OCI-LY1 (cell line): ENCODE results near the gene SDCCAG8.

Experiments
- H2AFZ ChIP-seq: fragments of 200-600 bp; sonication (generic), shearing (Covaris generic); 2 replicates; pipeline ENCODE4 v1.6.0; 2014; ENCODE audit warnings: antibody characterized with exemption, mild to moderate bottlenecking, low read length
- H3F3A ChIP-seq: fragments of 200-600 bp; sonication (generic), shearing (Covaris generic); 2 replicates; pipeline ENCODE4 v1.6.0; 2014; ENCODE audit warnings: mild to moderate bottlenecking, antibody characterized with exemption, low read length, moderate library complexity; ENCODE audit not compliant: insufficient read depth
- H3K27ac ChIP-seq: fragments of 200-600 bp; sonication (generic); 2 replicates; pipeline ENCODE4 v1.5.1; 2014; ENCODE audit warnings: low read length, mixed run types, mild to moderate bottlenecking, low read depth; ENCODE audit not compliant: poor library complexity, severe bottlenecking
- H3K27me3 ChIP-seq: fragments of 200-600 bp; sonication (generic); 2 replicates; pipeline ENCODE4 v1.6.0; 2014; ENCODE audit warnings: antibody characterized with exemption, mild to moderate bottlenecking, low read length, moderate library complexity; ENCODE audit not compliant: insufficient read depth
- H3K36me3 ChIP-seq: fragments of 200-600 bp; sonication (generic); 2 replicates; pipeline ENCODE4 v1.6.1; 2014; ENCODE audit warnings: mild to moderate bottlenecking, antibody characterized with exemption, low read length, moderate library complexity, mixed read lengths; ENCODE audit not compliant: insufficient read depth
- H3K4me1 ChIP-seq: fragments of 200-600 bp; sonication (generic); 2 replicates; pipeline ENCODE4 v1.5.1; 2014; ENCODE audit warnings: mild to moderate bottlenecking, low read length, moderate library complexity; ENCODE audit not compliant: insufficient read depth, severe bottlenecking
- H3K4me2 ChIP-seq: fragments of 200-600 bp; sonication (generic), shearing (Covaris generic); 2 replicates; pipeline ENCODE4 v1.6.1; 2014; ENCODE audit warnings: low read length
- H3K4me3 ChIP-seq: fragments of 200-600 bp; sonication (generic); 2 replicates; pipeline ENCODE4 v1.5.1; 2014; ENCODE audit warnings: low read length, low read depth, mild to moderate bottlenecking, mixed read lengths; ENCODE audit not compliant: poor library complexity, severe bottlenecking
- H3K79me2 ChIP-seq: fragments of 200-600 bp; shearing (Covaris generic); 2 replicates; pipeline ENCODE4 v1.6.1; 2016; ENCODE audit warnings: mixed run types, low read length, mixed read lengths; ENCODE audit not compliant: insufficient read depth
- H3K9ac ChIP-seq: fragments of 200-600 bp; sonication (generic), shearing (Covaris generic); 2 replicates; pipeline ENCODE4 v1.6.1; 2014; ENCODE audit warnings: mild to moderate bottlenecking, low read length, mixed read lengths
- H3K9me2 ChIP-seq: fragments of 200-600 bp; sonication (generic), shearing (Covaris generic); 2 replicates; pipeline ENCODE4 v1.6.1; 2014; ENCODE audit warnings: low read depth, mild to moderate bottlenecking, low read length, mixed read lengths
- H3K9me3 ChIP-seq: fragments of 200-600 bp; shearing (Covaris generic); 2 replicates; pipeline ENCODE4 v1.6.1; 2014; ENCODE audit warnings: low read length, mixed read lengths
- H4K20me1 ChIP-seq: fragments of 200-600 bp; sonication (generic), shearing (Covaris generic); 2 replicates; pipeline ENCODE4 v1.6.0; 2016; ENCODE audit warnings: mild to moderate bottlenecking, low read length; ENCODE audit not compliant: insufficient read depth
- EZH2 ChIP-seq: fragments of 200-600 bp; sonication (generic), shearing (Covaris generic); IDR thresholded peaks from 2 replicates; pipeline ENCODE4 v1.8.0; 2017; ENCODE audit warnings: borderline replicate concordance, mixed run types, mild to moderate bottlenecking, antibody characterized with exemption, low read length, moderate library complexity, mixed read lengths
- TF ChIP-seq, protein P1 (sequence below): fragments of 200-600 bp; sonication (generic), shearing (Covaris generic); IDR thresholded peaks from 2 replicates; pipeline ENCODE4 v1.5.1; 2017; ENCODE audit warnings: mild to moderate bottlenecking, antibody characterized with exemption, low read length, moderate library complexity, mixed read lengths

The SDCCAG8 gene

DNA sequence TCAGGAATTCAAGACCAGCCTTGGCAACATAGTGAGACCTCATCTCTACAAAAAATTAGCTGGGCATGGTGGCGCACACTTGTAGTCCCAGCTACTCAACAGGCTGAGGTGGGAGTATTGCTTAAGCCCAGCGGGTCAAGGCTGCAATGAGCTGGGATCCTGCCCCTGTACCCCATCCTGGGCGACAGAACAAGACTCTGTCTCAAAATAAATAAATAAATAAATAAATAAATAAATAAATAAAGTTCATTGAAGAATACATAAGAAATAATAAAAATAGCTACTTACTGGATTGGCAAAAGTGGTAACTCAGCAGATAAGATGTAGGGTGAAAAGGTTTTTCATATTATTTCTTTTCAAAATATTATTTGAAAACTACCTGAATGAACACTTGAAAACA is 6.6 kb upstream of the SDCCAG8 start:
- H3K4me3 ChIP-seq: no peak overlapping the region
- H3K4me1 ChIP-seq: peaks cover 48% of the 10 kb centered on the region
- H3K4me2 ChIP-seq: no peak overlapping the region
- no peaks in the 10 kb centered on the region for H3K36me3 ChIP-seq
- H3K27ac ChIP-seq: no peak overlapping the region
- H3K79me2 ChIP-seq: peaks cover 94% of the 10 kb centered on the region
- no peak overlapping the region for H3K9ac ChIP-seq
- no peaks in the 10 kb centered on the region; the same call in 1 of the 2 replicates for H4K20me1 ChIP-seq
- no peaks in the 10 kb centered on the region for H3K9me2 ChIP-seq
- no peaks in the 10 kb centered on the region for H3K9me3 ChIP-seq
- no peaks in the 10 kb centered on the region for H3K27me3 ChIP-seq
- no peak for TF ChIP-seq EZH2
- TF ChIP-seq, protein P1, sequence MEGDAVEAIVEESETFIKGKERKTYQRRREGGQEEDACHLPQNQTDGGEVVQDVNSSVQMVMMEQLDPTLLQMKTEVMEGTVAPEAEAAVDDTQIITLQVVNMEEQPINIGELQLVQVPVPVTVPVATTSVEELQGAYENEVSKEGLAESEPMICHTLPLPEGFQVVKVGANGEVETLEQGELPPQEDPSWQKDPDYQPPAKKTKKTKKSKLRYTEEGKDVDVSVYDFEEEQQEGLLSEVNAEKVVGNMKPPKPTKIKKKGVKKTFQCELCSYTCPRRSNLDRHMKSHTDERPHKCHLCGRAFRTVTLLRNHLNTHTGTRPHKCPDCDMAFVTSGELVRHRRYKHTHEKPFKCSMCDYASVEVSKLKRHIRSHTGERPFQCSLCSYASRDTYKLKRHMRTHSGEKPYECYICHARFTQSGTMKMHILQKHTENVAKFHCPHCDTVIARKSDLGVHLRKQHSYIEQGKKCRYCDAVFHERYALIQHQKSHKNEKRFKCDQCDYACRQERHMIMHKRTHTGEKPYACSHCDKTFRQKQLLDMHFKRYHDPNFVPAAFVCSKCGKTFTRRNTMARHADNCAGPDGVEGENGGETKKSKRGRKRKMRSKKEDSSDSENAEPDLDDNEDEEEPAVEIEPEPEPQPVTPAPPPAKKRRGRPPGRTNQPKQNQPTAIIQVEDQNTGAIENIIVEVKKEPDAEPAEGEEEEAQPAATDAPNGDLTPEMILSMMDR: no peak
- no peak overlapping the region for H2AFZ ChIP-seq
- H3F3A ChIP-seq: no peaks in the 10 kb centered on the region

DNA sequence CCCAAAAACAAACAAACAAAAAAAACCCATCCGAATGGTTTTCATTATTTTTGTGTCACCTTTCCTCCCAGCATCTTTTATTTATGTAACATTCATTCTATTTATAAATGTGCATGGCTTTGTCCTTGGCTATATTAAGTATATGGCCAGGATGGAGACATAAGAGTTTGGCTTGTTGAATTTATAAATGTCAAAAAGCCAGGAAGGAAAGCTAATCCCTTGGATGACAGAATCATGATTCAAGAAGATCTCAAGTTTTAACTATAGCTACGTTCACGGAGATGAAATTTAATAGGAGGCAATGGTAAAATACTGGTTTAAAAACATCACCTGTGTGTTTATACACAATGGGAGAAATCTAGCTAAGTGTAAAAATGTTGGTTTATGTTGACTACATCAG is 5.7 kb upstream of the SDCCAG8 start:
- Histone ChIP-seq H3K36me3 (no peaks in the 10 kb centered on the region), H4K20me1 (no peaks in the 10 kb centered on the region; the same call in 1 of the 2 replicates), H3K4me3 (no peak overlapping the region), H3K79me2 (peaks cover 88% of the 10 kb centered on the region), H3K9me3 (no peaks in the 10 kb centered on the region), H2AFZ (no peak overlapping the region), H3K9ac (no peak overlapping the region), H3K4me2 (no peak overlapping the region), H3K9me2 (no peaks in the 10 kb centered on the region), H3K4me1 (peaks cover 39% of the 10 kb centered on the region), H3K27ac (no peak overlapping the region), H3F3A (no peaks in the 10 kb centered on the region), H3K27me3 (no peaks in the 10 kb centered on the region)
- TF ChIP-seq, protein P1: no peak
- TF ChIP-seq EZH2: no peak

DNA sequence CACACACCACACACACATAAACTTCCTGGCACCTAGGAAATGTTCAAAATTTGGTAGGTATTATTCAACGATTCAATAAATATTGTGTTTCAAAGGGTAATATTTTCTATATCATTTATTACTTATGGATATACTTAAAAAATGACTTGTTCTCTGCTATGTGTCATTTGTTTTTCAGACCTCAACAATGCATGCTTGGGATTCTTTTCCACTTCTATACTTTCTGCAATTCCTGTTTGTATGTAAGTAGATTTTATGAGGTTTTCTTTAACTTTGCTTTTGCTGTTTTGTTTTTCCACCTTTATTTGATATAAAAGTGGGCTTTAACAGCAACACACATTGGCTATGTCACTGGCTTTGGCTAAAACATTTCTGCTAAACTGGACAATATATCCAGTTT is 4.3 kb upstream of the SDCCAG8 start:
- Histone ChIP-seq H3K27ac (no peak overlapping the region), H2AFZ (no peak overlapping the region), H3K79me2 (peaks cover 80% of the 10 kb centered on the region), H3K9ac (no peak overlapping the region), H3K4me2 (no peak overlapping the region), H3F3A (no peaks in the 10 kb centered on the region), H3K36me3 (no peaks in the 10 kb centered on the region), H3K27me3 (no peaks in the 10 kb centered on the region), H3K4me1 (peaks cover 40% of the 10 kb centered on the region), H3K9me2 (no peaks in the 10 kb centered on the region), H3K4me3 (no peak overlapping the region), H3K9me3 (no peaks in the 10 kb centered on the region), H4K20me1 (no peaks in the 10 kb centered on the region; the same call in 1 of the 2 replicates)
- TF ChIP-seq EZH2: no peak
- TF ChIP-seq, protein P1: no peak
